22Rv1 (cell line): ENCODE measurements around the gene PTPRR.

Experiments used
- ZFX ChIP-seq: fragments of 450-650 bp; IDR thresholded peaks from 2 replicates; pipeline ENCODE4 v1.6.1; 2017; ENCODE audit warnings: antibody characterized with exemption, borderline replicate concordance
- TF ChIP-seq, protein P1 (sequence below): fragments of 450-650 bp; IDR thresholded peaks from 2 replicates; pipeline ENCODE4 v1.5.1; 2017; ENCODE audit warnings: mild to moderate bottlenecking

DNA sequence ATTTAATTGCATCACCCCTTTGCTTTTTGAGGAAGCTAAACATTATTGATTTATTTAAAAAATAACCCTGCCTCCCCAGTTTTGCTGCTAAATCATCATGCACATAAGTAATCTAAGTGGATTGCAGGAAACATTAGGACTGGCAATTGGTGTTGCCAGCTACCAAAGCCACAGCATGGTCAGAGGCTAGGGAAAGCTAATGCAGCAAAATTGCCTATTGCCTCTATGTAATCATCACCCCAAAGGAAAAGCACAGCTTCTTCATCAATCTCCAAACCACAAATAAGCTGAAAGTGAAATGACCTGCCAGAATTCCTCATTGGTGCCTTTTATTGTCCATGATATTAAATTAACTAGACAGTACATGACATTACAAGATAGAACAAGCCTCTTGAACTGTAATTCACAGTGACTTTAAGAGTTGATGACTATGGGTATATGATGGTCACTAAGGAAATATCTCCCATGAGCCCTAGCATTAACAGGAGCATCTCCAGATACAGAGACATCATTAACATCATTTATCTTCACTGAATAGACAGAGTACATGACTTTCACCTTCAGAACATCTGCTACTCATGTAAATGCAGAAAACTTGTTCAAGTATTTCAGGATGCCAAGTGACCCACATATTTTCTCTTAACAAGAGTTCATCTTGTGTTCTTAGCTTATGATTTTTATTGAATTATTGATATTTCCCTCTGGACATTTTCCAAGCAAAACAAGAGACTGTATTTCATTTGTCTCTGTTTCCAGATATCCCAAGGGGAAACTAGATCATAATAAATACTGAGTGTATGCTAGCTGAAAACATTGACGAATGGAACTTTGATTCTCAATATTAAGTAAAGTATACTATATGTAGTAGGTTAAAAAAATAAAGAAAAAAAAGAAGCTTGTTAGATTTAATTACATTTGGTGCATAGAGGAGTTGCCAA, 29.4 kb downstream of the PTPRR start:
- TF ChIP-seq, protein P1, sequence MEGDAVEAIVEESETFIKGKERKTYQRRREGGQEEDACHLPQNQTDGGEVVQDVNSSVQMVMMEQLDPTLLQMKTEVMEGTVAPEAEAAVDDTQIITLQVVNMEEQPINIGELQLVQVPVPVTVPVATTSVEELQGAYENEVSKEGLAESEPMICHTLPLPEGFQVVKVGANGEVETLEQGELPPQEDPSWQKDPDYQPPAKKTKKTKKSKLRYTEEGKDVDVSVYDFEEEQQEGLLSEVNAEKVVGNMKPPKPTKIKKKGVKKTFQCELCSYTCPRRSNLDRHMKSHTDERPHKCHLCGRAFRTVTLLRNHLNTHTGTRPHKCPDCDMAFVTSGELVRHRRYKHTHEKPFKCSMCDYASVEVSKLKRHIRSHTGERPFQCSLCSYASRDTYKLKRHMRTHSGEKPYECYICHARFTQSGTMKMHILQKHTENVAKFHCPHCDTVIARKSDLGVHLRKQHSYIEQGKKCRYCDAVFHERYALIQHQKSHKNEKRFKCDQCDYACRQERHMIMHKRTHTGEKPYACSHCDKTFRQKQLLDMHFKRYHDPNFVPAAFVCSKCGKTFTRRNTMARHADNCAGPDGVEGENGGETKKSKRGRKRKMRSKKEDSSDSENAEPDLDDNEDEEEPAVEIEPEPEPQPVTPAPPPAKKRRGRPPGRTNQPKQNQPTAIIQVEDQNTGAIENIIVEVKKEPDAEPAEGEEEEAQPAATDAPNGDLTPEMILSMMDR: no peak
- TF ChIP-seq ZFX: no peak
